HCT116 (cell line): Measurements from ENCODE around the gene FOXK2. TPM values are rescaled to one million over a fixed set of nuclear protein-coding genes. Genes with fewer than 3 reads are reported as not detected.
"Not testable (repeated sequence)": the region's sequence is repeated elsewhere in the genome, so short reads cannot be mapped to it uniquely, and the experiment has no call there.

Experiments used
- ATAC-seq: fragments of 200-7000 bp; cut with Tn5 transposase; 2 replicates; pipeline ENCODE4 v1.9.1; 2020; ENCODE audit warnings: mild to moderate bottlenecking, moderate library complexity
- BruUV-seq: library from RNA; stranded (reverse); fragments of 400-500 nt; replicated peaks from 2 replicates; lab custom pipeline; 2021; lab: Mats Ljungman, UMichigan
- CTCF ChIA-PET: fragments of 300-600 bp; sonication (Branson Sonifier 250); formaldehyde crosslinking; loops from one replicate; lab custom pipeline; 2021; ENCODE audit warnings: antibody characterized with exemption; lab: Charles Lee
- POLR2A ChIA-PET: fragments of 300-600, 350-600 bp; sonication (Branson Sonifier 250); formaldehyde crosslinking; loops from one replicate; lab custom pipeline; 2021; ENCODE audit warnings: antibody characterized with exemption; lab: Charles Lee
- RAD21 ChIA-PET, 2 experiments: fragments of 300-600 bp; sonication (Branson Sonifier 250); formaldehyde crosslinking; loops; one replicate each; lab custom pipeline; 2023; ENCODE audit warnings: low total read pairs in 2 of 2; ENCODE audit not compliant: uncharacterized antibody in 2 of 2, unreplicated experiment in 2 of 2, low non-redundant PET in 1 of 2; lab: Charles Lee
- DNase-seq: peaks from one replicate; pipeline ENCODE4 v3.0.0-alpha.2; 2010; ENCODE audit warnings: low read depth, low spot score
- H2AFZ ChIP-seq: fragments of 200-600 bp; shearing (Covaris generic), sonication (generic); 2 replicates; pipeline ENCODE4 v1.6.1; 2017; ENCODE audit warnings: low read depth, mixed run types, mixed read lengths, antibody characterized with exemption, low read length; ENCODE audit not compliant: poor library complexity, severe bottlenecking
- H3K27ac ChIP-seq: 2 replicates; pipeline ENCODE4 v1.5.1; 2012; ENCODE audit warnings: low read depth, low read length
- H3K27me3 ChIP-seq: fragments of 200-600 bp; sonication (generic); 2 replicates; pipeline ENCODE4 v1.6.1; 2016; ENCODE audit warnings: mixed run types, low read length, mixed read lengths; ENCODE audit not compliant: insufficient read depth
- H3K36me3 ChIP-seq, 2 experiments: fragments of 200-500 bp in 1 of 2; fragments of 200-600 bp in 1 of 2; sonication (Bioruptor generic) in 1 of 2; sonication (generic) in 1 of 2; 2 replicates each; pipeline versions ENCODE4 v1.5.1 to v1.6.1; 2014 to 2016; ENCODE audit warnings: low read length in 2 of 2, inconsistent platforms in 1 of 2, mixed read lengths in 1 of 2, mixed run types in 1 of 2; ENCODE audit not compliant: insufficient read depth in 2 of 2, control insufficient read depth in 1 of 2
- H3K4me1 ChIP-seq, 2 experiments: fragments of 200-600 bp in 1 of 2; sonication (generic) in 1 of 2; 2 replicates each; pipeline versions ENCODE4 v1.5.1 to v1.6.1; 2012 to 2017; ENCODE audit warnings: low read length in 2 of 2, inconsistent platforms in 1 of 2, mild to moderate bottlenecking in 1 of 2, mixed read lengths in 1 of 2, mixed run types in 1 of 2, moderate library complexity in 1 of 2; ENCODE audit not compliant: insufficient read depth in 2 of 2, control insufficient read depth in 1 of 2
- H3K4me2 ChIP-seq: fragments of 200-600 bp; sonication (generic); 2 replicates; pipeline ENCODE4 v1.6.1; 2017; ENCODE audit warnings: mixed run types, low read length, mixed read lengths
- H3K4me3 ChIP-seq, 2 experiments: fragments of 200-600 bp in 1 of 2; sonication (generic) in 1 of 2; replicated peaks in 1 of 2; 2 replicates each; pipeline ENCODE4 v1.5.1; 2011 to 2016; ENCODE audit warnings: low read length in 2 of 2, control low read depth in 1 of 2, low read depth in 1 of 2, mild to moderate bottlenecking in 1 of 2, mixed read lengths in 1 of 2, mixed run types in 1 of 2
- H3K79me2 ChIP-seq: fragments of 200-600 bp; sonication (generic); 2 replicates; pipeline ENCODE4 v1.6.1; 2017; ENCODE audit warnings: mild to moderate bottlenecking, mixed run types, low read length, moderate library complexity, mixed read lengths; ENCODE audit not compliant: insufficient read depth
- H3K9ac ChIP-seq: fragments of 200-600 bp; sonication (generic); 2 replicates; pipeline ENCODE4 v1.6.1; 2016; ENCODE audit warnings: low read length, mixed read lengths
- H3K9me2 ChIP-seq: fragments of 200-600 bp; sonication (generic), shearing (Covaris generic); 2 replicates; pipeline ENCODE4 v1.6.1; 2017; ENCODE audit warnings: mixed run types, mild to moderate bottlenecking, moderate library complexity; ENCODE audit not compliant: insufficient read depth
- H3K9me3 ChIP-seq, 2 experiments: fragments of 200-500 bp in 1 of 2; fragments of 200-600 bp in 1 of 2; sonication (Bioruptor generic) in 1 of 2; sonication (generic) in 1 of 2; 2 replicates each; pipeline ENCODE4 v1.6.1; 2014 to 2017; ENCODE audit warnings: low read length in 2 of 2, mixed read lengths in 2 of 2, inconsistent platforms in 1 of 2, low read depth in 1 of 2, mild to moderate bottlenecking in 1 of 2, mixed run types in 1 of 2, moderate library complexity in 1 of 2; ENCODE audit not compliant: control insufficient read depth in 1 of 2, insufficient read depth in 1 of 2
- H4K20me1 ChIP-seq: fragments of 200-600 bp; sonication (generic), shearing (Covaris generic); 2 replicates; pipeline ENCODE4 v1.6.1; 2017; ENCODE audit warnings: mixed run types, mild to moderate bottlenecking, moderate library complexity; ENCODE audit not compliant: insufficient read depth
- FOSL1 ChIP-seq: IDR thresholded peaks from 2 replicates; pipeline ENCODE4 v1.6.1; 2012; ENCODE audit warnings: low read depth
- JUND ChIP-seq: IDR thresholded peaks from 2 replicates; pipeline ENCODE4 v1.6.1; 2012
- ZFX ChIP-seq: fragments of 450-650 bp; IDR thresholded peaks from 2 replicates; pipeline ENCODE4 v1.6.1; 2017
- intact Hi-C: fragments of 100-400 bp; cut with micrococcal nuclease; formaldehyde crosslinking; loops from 2 replicates; pipeline ENCODE4 v1.10.0; 2022
- total RNA-seq: library from RNA; stranded (reverse); gene quantifications from one replicate; pipeline ENCODE4 v1.2.1, GENCODE V29; 2021; ENCODE audit not compliant: unreplicated experiment
- TF ChIP-seq, protein P1 (sequence below): IDR thresholded peaks from 2 replicates; pipeline ENCODE4 v1.6.1; 2012; ENCODE audit warnings: low read depth
- TF ChIP-seq, protein P2 (sequence below): IDR thresholded peaks from 2 replicates; pipeline ENCODE4 v1.6.1; 2012

Gene FOXK2
- total RNA-seq, 1 experiment from 2014 or later, result 122 TPM

DNA sequence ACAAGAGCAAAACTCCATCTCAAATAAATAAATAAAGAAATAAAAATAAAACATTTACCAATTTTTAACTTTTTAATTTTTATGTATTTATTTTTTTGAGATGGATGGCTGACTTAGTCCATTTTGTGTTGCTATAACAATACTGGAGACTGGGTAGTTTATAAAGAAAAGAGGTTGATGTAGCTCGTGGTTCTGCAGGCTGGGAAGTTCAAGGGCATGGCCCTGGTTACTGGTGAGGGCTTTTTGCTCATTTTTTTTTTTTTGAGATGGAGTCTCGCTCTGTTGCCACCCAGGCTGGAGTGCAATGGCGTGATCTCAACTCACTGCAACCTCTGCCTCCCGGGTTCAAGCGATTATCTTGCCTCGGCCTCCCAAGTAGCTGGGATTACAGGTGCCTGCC lies 14.2 kb upstream of the FOXK2 start:
- BruUV-seq, result no TSS peak
- RAD21 ChIA-PET, result no interaction called here

DNA sequence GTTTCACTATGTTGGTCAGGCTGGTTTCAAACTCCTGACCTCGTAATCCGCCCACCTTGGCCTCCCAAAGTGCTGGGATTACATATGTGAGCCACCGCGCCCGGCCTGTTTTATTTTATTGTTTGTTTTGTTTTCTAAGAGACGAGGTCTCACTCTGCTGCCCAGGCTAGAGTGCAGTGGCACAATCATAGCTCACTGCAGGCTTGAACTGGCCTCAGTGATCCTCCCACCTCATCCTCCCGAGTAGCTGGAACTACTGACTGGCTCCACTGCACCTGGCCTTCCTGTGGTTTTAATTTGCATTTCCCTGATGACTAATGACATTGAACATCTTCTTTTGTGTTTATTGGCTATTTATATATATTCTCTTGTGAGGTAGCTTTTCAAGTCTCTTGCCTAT lies 13.1 kb upstream of the FOXK2 start:
- H3K9me2 ChIP-seq, H3K9me3 ChIP-seq, intact Hi-C loops, H3K27me3 ChIP-seq, DNase-seq, H2AFZ ChIP-seq, H3K4me2 ChIP-seq, BruUV-seq, RAD21 ChIA-PET, H3K9ac ChIP-seq, H3K79me2 ChIP-seq, H3K27ac ChIP-seq, H3K4me3 ChIP-seq, POLR2A ChIA-PET, H3K4me1 ChIP-seq, H3K36me3 ChIP-seq, H4K20me1 ChIP-seq, ATAC-seq: not testable (repeated sequence)
- CTCF ChIA-PET, result interaction anchor here (2.5 kb wide), 1 partner anchor 12 kb away, joined by 8 read pairs; no protein-coding TSS in a partner anchor

More for the DNA sequence above, 14.2 kb upstream of the FOXK2 start:
- peaks cover 0 to 3% of the 10 kb centered on the region in 2 experiments; a peak in 1 of 4 replicates for H3K4me1 ChIP-seq
- no peaks in the 10 kb centered on the region for H4K20me1 ChIP-seq
- H3K9ac ChIP-seq, result no peak overlapping the region
- DNase-seq, result no peak
- ChIA-PET POLR2A (no interaction called here), CTCF (interaction anchor here (2.5 kb wide), 1 partner anchor 11 kb away, joined by 8 read pairs; no protein-coding TSS in a partner anchor)
- no peak overlapping the region for H3K27ac ChIP-seq
- ATAC-seq, result no peak
- H3K4me3 ChIP-seq, result no peak overlapping the region
- H3K79me2 ChIP-seq, result no peaks in the 10 kb centered on the region
- no peaks in the 10 kb centered on the region for H3K27me3 ChIP-seq
- H2AFZ ChIP-seq, result no peak overlapping the region
- TF ChIP-seq, protein P1, sequence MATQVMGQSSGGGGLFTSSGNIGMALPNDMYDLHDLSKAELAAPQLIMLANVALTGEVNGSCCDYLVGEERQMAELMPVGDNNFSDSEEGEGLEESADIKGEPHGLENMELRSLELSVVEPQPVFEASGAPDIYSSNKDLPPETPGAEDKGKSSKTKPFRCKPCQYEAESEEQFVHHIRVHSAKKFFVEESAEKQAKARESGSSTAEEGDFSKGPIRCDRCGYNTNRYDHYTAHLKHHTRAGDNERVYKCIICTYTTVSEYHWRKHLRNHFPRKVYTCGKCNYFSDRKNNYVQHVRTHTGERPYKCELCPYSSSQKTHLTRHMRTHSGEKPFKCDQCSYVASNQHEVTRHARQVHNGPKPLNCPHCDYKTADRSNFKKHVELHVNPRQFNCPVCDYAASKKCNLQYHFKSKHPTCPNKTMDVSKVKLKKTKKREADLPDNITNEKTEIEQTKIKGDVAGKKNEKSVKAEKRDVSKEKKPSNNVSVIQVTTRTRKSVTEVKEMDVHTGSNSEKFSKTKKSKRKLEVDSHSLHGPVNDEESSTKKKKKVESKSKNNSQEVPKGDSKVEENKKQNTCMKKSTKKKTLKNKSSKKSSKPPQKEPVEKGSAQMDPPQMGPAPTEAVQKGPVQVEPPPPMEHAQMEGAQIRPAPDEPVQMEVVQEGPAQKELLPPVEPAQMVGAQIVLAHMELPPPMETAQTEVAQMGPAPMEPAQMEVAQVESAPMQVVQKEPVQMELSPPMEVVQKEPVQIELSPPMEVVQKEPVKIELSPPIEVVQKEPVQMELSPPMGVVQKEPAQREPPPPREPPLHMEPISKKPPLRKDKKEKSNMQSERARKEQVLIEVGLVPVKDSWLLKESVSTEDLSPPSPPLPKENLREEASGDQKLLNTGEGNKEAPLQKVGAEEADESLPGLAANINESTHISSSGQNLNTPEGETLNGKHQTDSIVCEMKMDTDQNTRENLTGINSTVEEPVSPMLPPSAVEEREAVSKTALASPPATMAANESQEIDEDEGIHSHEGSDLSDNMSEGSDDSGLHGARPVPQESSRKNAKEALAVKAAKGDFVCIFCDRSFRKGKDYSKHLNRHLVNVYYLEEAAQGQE, result no peak
- TF ChIP-seq ZFX (no peak), FOSL1 (no peak), JUND (no peak)
- TF ChIP-seq, protein P2, sequence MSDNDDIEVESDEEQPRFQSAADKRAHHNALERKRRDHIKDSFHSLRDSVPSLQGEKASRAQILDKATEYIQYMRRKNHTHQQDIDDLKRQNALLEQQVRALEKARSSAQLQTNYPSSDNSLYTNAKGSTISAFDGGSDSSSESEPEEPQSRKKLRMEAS, result no peak
- intact Hi-C loops, result no loop called here
- no peaks in the 10 kb centered on the region for H3K9me2 ChIP-seq
- H3K4me2 ChIP-seq, result no peak overlapping the region
- no peaks in the 10 kb centered on the region for H3K36me3 ChIP-seq
- no peaks in the 10 kb centered on the region for H3K9me3 ChIP-seq
